ENCODE data around the gene SLC12A8. TPM values are rescaled to one million over a fixed set of nuclear protein-coding genes. Genes with fewer than 3 reads are reported as not detected.
A peak's percentile ranks its signal among the peaks of the same experiment; 100 is the strongest.

Gene SLC12A8
- total RNA-seq, 1 experiment from 2014 or later, result 44.5 TPM

DNA sequence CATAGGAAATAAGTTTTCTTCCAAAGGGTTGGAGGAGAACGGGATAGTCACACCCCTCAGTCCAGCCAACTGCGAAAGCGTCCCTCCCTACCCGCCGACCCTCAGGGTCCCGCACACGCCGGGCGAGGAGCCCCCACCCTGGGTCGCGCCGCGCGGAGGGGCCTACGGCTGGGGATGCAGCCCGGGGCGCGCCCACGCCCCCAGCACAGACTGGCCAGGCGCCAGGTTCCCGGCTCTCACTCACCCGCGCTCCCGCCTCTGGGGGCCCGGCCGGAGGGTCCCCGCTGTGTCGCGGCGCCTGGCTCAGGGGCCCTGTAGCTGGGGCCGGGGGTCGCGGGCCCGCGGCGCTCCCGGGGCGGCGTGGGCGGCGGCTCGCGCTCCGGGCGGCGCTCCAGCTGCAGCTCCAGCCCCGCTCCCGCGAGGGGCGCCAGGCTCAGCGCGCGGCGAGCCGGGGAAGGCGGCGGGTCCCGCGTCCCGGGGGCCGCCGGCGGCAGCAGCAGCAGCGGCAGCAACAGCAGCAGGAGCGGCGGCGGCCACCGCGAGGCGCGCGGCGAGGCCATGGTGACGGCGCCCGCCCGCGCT, 157.1 kb downstream of the SLC12A8 start:
- no peak for DNase-seq (ENCODE audit: low read depth)

DNA sequence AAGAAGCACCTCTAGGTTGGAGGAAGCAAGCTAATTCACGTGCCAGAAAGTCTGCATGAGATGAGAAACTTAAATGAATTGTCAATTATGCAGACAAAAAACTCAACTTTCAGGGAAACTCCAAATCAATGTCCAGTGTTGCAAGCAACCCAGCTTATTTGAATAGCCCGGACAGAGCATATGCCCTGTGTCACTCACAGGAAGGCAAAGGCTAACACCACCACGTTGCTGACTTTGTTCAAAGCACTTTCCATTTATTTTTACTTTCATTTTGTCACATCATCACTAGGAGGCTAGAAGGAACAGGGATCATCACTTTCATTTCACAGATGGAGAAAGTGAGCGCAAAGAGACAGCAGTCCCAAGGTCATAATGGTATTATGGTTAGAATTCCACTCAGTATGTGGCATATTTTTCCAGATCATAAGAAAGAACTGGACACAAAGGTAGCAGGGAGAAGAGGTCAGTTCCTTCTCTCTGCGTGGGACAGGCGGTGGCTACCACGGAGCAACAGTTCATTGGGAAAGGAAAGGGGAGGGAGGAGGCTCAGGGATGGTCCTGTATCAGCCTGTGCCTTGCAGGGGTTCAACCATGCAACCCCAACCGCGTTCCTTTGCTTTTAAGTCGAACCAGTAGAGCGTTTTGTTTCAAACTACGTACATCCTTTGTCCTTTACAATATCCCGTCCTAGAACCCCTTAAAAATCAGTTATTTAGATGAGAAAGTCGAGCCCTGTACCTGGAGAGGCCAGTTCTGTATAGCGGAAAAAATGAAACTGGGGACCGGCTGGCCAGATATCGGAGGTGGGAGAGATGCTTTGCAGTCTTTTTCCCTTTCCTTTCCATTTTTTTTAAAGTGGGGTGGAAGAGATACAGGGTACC, 157.9 kb downstream of the SLC12A8 start:
- DNase-seq (ENCODE audit: low read depth), result peak; percentile 85

DNA sequence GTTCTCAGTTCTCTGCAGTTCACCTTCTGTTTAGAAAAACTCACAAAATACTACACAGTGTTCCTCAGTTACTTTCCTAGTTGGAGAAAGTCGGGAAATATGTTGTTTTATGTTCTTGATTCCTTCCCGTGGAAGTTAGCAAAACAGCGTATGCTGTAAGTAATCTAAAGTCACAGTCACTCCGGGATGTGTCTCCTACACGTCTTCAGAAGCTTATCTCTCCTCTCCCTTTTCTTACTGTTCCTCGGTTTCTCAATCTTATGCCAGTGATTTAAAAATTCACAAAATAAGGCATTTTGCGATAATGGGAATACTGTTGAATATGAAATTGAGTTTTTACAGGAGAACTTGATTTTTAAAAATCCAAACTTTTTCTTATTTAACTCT, 158.5 kb downstream of the SLC12A8 start:
- no peak for DNase-seq (ENCODE audit: low read depth)

DNA sequence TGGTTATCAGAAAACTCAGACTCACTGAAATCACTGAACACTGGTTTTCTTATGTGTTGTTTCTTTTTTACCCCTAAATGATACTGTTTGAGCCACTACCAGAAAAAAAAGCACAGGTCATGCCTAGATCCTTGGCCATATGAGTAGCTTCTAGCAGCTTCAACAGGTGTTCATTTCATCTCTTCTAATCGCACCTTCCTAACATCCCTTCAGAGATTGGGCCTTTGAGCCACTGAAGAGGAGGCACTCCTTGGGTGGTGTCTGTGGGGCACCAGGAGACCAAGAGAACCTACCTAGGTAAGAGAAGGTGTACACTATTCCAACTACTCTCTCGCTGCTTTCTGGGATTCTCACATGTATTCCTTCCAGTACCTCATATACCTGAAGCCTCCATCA, 159.2 kb downstream of the SLC12A8 start:
- DNase-seq (ENCODE audit: low read depth), result no peak

DNA sequence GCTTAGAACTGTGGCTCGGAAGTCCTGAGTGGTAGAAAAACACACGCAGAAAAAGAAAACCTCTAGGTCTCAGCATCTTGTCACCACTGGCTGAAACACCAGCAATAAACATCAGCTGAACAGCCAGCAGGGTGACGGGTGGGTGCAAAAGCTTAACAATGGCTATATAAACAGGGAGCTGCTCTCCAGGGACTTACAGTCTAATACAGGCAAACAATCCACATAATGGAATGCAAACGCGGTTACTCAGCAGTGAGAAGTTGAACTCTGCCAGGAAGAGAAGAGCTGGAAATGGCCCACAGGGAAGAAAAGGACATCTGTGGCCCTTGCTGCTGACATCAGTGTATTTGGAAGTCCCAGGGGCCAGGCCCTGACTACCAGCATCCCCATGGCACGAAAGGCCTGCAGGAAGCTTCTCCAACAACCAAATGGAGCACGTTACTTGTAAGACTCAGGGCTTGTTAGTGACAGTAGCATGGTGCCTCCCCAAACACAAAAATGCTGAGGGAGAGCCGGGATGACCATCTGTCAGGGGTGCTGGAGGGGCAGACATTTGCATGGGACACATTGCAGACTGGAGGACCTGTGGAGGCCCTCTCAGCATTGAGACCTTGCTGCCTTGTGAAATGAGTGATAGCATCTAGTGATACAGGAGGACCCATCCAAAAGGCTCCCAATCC, 159.8 kb downstream of the SLC12A8 start:
- peak; percentile 97 for DNase-seq (ENCODE audit: low read depth)

DNA sequence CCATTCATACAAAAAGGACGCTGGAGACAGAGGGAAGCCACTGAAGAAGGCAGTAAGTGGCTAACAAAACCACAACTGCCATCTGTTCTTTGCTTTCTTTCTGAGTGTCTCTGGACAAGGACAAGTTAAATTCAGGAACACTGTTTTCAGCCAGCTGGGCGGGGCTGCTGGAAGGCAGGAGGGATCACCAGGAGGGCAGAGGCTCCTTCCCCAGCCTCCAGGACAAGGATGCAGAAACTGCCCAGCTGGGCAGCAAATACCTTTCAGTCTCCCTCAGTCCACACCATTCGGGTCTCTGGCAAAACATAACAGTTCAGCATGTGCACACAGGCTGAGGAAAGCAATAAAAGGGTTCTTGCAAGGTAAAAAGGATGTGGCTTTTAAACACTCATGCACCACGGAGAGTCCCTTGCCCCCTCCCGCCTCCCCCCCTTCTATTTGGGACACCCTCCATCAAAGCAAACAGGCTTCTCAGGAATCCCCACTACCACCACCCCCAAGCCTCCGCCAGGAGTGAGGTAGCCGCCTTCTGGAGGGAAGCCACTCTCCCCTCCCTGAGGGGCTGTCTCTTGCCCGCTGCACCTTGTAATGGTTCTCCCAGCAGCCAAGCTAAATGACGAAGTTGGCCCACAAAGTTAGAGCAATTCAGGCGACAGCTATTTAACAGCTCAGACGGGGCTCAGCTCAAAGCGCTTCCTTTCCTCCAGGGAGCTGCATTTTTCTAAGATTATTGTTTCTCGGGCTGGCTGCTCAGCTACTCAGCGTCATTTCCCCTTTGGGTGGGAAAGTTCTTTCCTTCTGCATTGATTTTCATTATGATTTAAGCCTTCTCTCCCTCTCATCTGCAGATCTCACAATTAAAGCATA, 160.6 kb downstream of the SLC12A8 start:
- peak; percentile 92 for DNase-seq (ENCODE audit: low read depth)

DNA sequence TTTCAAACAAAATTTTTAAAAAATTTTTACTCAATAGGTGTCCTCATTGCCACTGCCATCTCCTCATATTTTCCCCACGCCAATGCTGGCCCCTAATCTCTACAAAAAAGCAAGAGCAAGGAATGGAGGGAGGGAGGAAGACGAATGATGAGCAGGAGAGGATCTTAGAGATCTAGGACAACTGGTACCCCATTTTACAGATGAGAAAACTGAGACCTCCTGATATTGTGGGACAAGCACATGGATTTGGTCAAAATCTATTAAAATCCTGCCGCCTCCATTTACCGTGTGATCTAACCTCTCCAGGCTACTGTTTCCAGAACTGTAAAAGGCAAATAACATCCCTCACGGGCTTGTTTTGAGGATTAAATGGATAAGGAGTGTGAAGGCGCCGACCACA, 161.3 kb downstream of the SLC12A8 start:
- no peak for DNase-seq (ENCODE audit: low read depth)

DNA sequence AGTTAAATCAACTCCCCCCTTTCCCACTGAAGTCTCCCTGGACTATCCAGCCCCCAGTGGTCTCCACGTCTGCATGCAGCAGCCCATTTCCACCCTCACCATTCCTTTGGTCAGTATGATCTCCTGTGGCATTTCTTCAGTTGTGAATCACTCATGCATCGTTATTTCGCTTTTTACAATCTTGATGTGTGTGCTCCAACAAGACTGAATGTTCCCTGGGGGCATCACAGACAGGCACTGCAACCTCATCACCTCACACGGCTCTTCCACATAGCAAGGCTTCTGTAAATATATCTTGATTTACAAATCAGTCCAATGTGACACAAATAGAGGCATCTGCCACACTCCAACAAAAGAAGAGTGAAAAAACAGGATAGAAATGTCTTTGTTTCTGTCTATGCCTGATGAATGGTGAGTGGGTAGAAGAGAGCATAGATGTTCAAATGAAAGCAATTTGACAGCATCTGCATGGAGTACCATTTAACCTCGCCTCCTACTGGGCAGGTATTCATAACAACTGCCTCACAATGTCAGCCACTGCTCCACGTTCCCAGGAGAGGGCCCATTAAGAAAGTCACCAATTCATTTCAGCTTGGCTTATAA, 162.0 kb downstream of the SLC12A8 start:
- DNase-seq (ENCODE audit: low read depth), result peak; percentile 44

DNA sequence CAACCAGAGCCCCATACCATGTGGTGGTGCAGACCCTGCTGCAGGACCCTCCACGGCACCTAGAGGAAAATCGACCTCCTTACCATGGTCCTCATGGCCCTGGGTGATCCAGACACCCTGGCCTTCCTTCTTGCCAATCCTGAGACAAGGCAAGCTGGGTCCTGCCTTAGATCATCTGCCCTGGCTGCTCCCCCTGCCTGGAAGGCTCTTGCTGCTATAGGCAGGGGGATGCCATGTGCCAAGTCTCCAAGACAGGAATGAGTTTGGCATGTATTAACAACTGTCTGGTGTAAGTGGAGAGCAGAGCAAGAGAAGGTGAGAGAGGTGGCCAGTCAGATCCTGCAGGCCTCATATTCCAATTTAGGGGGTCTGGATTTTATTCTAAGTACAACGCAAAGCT, 164.3 kb downstream of the SLC12A8 start:
- DNase-seq (ENCODE audit: low read depth), result no peak

DNA sequence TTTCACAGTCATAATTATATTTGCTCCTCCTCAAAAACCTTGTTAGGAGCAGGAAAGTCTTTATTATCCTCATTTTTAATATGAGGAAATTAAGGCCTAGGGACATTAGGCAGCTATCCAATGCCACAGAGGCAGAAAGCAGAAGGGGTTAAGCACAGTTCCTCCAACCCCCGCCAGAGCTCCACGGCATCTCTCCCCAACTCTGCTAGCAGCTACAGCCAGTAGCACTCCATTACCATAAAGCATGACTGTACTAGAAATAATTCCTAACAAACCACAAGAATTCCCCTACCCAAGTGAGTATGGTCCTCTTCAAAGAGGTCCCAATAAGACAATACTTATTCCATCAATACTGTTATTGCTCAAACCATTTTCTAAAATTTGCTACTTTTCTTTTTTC, 166.6 kb downstream of the SLC12A8 start:
- DNase-seq (ENCODE audit: low read depth), result peak; percentile 93

DNA sequence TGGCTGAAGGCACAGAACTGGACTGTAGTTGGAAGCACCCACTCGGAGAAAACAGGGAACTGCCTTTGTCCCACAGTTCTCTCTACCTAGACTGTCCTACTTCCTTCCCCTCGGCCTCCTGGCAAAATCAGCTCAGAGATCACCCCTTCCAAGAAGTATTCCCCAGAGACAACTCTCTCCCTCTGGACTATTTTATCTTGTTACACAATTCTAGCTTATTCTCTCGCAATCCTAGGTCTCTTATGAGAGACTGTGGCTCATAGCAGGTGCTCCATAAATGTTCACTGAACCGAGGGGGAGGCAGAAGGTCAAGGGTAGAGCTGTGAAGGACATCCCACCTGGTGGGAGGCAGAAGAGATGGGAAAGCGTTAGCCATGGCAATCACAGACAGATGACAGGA, 167.4 kb downstream of the SLC12A8 start:
- DNase-seq (ENCODE audit: low read depth), result no peak

DNA sequence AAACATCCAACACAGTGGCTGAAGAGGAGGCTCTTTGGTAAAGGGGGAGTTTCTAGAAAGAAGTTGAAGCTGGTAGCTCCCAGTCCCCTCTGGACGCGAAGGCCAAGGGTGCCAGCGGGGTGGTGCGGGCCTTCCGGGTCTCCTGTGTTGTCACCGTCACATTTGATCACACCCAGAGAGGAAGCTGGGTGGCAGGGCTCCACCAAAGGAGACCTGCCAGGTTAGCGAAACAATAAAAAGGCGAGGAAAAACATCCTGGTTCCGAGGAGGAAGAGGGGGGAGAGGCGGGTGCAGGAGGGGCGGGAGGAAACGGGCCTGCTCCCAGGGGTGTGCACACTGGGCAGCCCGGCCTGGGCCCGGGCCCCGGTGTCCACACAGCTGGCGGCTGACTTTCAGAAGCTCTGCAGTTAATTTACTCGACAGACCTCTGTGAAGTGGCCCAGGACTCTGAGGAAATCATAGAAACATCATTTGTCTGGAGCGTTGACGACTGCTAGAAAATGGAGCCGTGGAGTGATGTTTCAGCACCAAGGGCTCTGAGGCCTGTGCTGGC, 168.9 kb downstream of the SLC12A8 start:
- no peak for DNase-seq (ENCODE audit: low read depth)

DNA sequence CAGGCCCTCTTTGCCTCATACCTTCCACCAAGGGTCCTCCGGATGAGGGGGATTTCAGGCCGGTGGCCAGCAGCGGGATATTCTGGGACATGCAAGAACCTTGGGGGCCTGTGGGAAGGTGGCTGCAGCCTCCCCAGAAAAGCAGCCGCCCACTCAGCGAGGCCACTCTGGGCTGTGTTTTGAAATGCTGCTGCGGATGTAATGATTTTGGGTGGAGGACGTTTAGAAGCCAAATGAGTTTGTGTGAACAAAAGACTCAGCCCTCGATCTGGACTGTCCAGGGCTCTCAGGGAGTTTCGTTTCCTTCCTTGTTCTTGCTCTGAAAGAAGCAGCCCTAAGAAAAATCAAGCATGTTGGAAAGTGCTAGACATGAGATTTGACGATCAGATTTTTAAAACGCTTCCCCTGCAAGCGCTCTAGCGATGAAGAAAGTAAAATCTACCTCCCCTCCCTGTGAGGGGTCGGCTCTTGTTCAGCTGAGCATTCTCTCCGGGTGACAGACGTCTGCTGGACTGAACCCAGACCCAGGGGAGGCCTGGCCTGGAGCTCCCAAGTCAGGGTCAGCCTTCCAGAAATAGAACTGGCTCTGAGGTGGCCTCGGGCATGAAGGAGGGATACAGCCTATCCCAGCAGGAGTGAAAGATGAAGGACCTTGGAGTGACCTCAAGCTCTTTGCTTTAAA, 169.7 kb downstream of the SLC12A8 start:
- DNase-seq (ENCODE audit: low read depth), result no peak

DNA sequence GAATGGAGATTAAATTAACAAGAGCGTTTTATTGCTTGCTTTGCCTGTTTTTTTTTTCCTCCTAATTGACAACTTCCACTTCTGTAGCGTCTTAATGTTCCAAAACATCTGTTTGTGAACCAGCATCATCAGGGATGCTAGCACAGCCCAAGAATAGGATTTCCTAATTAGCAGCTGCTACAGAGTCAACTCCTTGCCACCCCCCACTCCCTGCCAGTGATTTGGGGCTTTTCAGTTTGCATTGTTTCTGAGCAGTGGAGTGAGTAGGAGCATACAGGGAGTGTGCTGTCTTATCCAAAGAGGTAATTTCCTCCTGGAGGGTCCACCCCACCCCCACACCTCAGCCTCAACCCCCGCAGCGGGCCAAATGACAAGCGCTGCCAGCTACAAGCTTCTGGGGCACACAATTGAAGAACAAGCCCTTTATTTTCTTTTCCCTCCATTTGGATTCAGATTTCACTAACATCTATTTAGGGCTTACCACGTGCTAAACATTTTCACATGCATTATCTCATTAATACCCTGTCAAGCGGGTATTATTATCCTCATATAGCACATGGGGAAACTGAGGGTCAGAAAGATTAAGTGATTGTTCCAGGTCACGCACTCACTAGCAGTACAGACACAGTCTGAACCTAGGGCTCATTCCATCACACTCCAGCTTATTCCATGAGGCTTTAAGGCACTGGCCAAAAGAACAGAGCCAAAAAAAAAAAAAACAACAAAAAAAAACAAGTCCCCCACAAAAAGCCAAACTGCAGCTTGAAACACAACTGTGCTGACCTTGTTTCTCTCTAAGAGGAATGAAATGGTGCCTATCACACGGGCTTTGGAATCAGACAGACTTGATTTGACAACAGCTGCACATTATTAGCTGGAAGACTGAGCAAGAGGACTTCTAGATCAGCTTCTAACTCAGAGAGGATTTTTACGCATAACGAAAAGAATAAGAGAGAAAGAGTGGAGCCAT, 173.1 kb downstream of the SLC12A8 start:
- no peak for DNase-seq (ENCODE audit: low read depth)

DNA sequence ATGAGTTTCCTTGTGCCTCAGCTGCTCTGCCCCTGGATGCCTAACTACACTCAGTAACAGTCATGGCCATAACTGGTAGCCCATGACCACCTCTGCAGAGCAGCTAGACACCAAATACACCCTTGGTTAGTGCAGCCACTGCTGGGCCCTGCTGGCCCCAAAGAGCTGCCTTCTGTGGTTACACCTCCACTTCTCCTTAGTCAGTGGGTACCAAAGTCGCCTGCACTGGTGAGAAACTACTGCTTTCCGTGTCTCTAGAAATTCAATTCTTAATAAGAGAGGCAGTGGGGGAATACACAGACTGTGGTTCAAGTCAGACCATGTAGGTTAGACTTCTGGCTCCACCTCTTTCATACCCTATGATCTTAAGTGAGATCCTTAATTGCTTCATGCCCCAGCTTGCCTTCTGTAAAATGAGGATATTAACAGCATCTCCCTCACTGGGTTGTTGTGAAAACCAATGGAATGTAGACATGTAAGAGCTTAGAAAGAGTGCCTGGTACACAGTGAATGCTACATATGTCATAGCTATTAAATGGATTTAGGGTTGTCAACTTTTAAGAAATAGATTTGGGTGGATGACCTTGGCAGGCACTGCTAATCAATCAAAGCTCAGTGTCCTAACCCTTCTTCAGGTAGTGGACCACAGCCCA, 174.9 kb downstream of the SLC12A8 start:
- no peak for DNase-seq (ENCODE audit: low read depth)

DNA sequence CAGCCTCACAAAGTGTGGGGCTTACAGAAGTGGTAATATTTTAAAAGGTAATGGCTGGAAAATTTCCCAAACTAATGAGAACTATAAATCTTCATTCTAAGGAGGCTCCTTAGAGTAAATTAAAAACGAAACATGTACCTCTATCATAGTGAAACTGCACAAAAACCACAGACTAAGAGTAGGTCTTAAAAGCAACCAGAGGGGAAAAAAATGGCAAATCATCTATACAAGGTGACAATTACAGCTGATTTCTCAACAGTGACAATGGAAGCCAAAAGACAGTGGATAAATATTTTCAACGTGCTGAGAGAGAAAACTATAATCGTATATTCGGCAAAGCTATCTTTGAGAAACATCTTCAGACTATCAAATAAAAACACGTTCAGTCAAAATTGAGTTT, 177.3 kb downstream of the SLC12A8 start:
- no peak for DNase-seq (ENCODE audit: low read depth)

DNA sequence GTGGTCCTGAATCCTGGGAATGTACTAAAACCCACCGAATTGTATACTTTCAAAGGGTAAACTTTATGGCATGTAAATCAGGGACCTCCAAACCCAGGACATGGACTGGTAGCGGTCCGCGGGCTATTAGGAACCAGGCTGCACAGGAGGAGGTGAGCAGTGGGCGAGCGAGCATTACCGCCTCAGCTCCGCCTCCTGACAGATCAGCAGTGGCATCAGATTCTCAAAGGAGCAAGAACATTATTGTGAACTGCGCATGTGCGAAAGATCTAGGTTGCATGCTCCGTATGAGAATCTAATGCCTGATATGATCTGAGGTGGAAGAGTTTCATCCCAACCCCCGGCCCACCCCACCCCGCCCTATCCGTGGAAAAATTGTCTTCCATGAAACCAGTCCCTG, 178.9 kb downstream of the SLC12A8 start:
- DNase-seq (ENCODE audit: low read depth), result no peak

DNA sequence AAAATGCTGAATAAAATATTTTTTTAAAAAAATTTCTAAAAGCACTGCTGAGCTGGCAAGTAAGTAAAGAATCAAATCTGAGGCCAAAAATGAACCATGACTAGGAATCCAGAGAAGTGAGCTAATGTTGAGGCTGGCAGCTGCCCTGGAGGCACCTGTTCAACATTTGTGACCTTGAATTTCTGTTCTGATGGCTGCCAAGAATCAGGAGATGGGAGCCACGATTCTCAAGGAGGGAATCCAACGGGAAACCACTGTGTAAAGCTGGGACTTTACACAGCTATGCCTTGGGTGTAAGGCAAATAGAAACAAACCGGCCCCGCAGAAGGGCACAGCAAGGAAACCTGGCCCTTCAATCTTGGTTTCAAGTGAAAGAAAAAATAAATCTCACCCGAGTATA, 179.4 kb downstream of the SLC12A8 start:
- peak; percentile 42 for DNase-seq (ENCODE audit: low read depth)

DNA sequence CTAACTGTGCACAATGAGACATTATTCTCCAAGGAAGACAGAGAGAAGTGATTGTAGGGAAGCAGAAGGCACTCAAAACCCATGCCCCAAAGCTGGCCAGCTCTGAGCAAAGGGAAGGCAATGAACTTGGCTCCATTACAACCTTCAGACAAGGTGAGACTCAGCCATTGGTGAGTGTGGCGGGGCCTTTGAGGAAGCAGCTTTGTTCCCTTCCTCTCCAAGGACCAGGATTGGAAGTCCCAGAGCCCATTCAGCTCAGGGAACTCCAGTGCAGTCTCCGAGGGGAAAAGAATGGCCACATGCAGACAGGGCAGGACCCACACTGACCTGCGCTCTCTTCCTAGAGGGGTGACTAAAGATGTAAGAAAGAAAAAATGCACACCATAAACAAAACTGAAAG, 179.9 kb downstream of the SLC12A8 start:
- no peak for DNase-seq (ENCODE audit: low read depth)
